Activated CD4-positive, alpha-beta T cell treated with anti-CD3 and anti-CD28 coated beads, Interleukin-2, amount 50 U/mL, for 16 hours (primary cell): ENCODE measurements around the gene ARHGAP6.

Experiments
- DNase-seq: peaks from one replicate; pipeline ENCODE4 v3.0.0-alpha.2; 2020

Gene ARHGAP6

GRCh38 chrX:11342673-11343072 is 323.0 kb downstream of the ARHGAP6 start:
- DNase-seq, result no peak

GRCh38 chrX:11341274-11342201 is 324.2 kb downstream of the ARHGAP6 start:
- DNase-seq, result no peak

GRCh38 chrX:11337292-11338009 is 328.3 kb downstream of the ARHGAP6 start:
- DNase-seq, result no peak

GRCh38 chrX:11336201-11336600 is 329.5 kb downstream of the ARHGAP6 start:
- no peak for DNase-seq

- no peak for DNase-seq
Observed at GRCh38 chrX:11334165-11334564, 331.6 kb downstream of the ARHGAP6 start.

GRCh38 chrX:11331788-11332187 is 333.9 kb downstream of the ARHGAP6 start:
- DNase-seq, result no peak

GRCh38 chrX:11329021-11329420 is 336.7 kb downstream of the ARHGAP6 start:
- no peak for DNase-seq

GRCh38 chrX:11328134-11328533 is 337.6 kb downstream of the ARHGAP6 start:
- DNase-seq, result no peak

GRCh38 chrX:11321986-11322385 is 343.7 kb downstream of the ARHGAP6 start:
- no peak for DNase-seq

- DNase-seq, result no peak
Observed at GRCh38 chrX:11319806-11320520, 345.8 kb downstream of the ARHGAP6 start.

- DNase-seq, result no peak
Observed at GRCh38 chrX:11311706-11312105, 354.0 kb downstream of the ARHGAP6 start.

GRCh38 chrX:11309220-11309619 is 356.5 kb downstream of the ARHGAP6 start:
- no peak for DNase-seq

GRCh38 chrX:11305641-11306040 is 360.1 kb downstream of the ARHGAP6 start:
- no peak for DNase-seq

GRCh38 chrX:11304829-11305228 is 360.9 kb downstream of the ARHGAP6 start:
- DNase-seq, result no peak

- no peak for DNase-seq
Observed at GRCh38 chrX:11298600-11298999, 367.1 kb downstream of the ARHGAP6 start.

GRCh38 chrX:11296051-11296450 is 369.7 kb downstream of the ARHGAP6 start:
- no peak for DNase-seq

- no peak for DNase-seq
Observed at GRCh38 chrX:11293113-11293512, 372.6 kb downstream of the ARHGAP6 start, which contains the start of gene AMELX. Gene AMELX, plus strand, starts transcription at chrX:11293413. Its CDS starts 1,376 bp downstream, at chrX:11294789.

- no peak for DNase-seq
Observed at GRCh38 chrX:11290416-11291102, 375.2 kb downstream of the ARHGAP6 start.

GRCh38 chrX:11287505-11287904 is 378.2 kb downstream of the ARHGAP6 start:
- no peak for DNase-seq

- no peak for DNase-seq
Observed at GRCh38 chrX:11285651-11286050, 380.1 kb downstream of the ARHGAP6 start.

GRCh38 chrX:11282043-11282442 is 383.7 kb downstream of the ARHGAP6 start:
- no peak for DNase-seq

GRCh38 chrX:11273544-11273943 is 392.2 kb downstream of the ARHGAP6 start:
- no peak for DNase-seq

GRCh38 chrX:11272863-11273262 is 392.9 kb downstream of the ARHGAP6 start:
- no peak for DNase-seq
